Gastroesophageal sphincter (tissue), 3 donors: ENCODE results near the gene SPECC1L.

Experiments
- POLR2A ChIP-seq, 2 donors: fragments of 450-650 bp; IDR thresholded peaks; one replicate each; pipeline ENCODE4 v1.6.1; 2017; ENCODE audit warnings: antibody characterized with exemption in 2 of 2, mild to moderate bottlenecking in 2 of 2, moderate library complexity in 1 of 2
- TF ChIP-seq, protein P1 (sequence below), 4 experiments: fragments of 200-600 bp in 2 of 4; fragments of 450-650 bp in 2 of 4; sonication (generic) in 1 of 4; IDR thresholded peaks; one replicate each; pipeline ENCODE4 v1.5.1; 2017 to 2019; ENCODE audit warnings: antibody characterized with exemption in 4 of 4, mild to moderate bottlenecking in 2 of 4, moderate library complexity in 2 of 4

DNA sequence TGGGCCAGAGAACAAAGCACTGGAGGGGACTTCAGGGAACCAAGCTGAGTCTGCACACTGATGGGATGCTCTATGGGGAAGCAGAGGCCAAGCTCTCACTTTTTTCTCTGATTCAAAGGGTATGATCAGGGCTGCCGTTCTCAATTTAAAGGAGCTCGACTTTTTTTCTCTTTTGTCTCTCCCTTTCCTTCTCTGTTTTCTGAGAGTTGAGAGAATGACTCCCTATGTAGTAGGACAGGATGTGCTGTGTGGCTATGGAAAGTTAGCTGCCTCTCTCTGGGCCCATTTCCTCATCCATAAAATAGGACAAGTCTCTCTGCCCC is 164.7 kb downstream of the SPECC1L start:
- TF ChIP-seq, protein P1, sequence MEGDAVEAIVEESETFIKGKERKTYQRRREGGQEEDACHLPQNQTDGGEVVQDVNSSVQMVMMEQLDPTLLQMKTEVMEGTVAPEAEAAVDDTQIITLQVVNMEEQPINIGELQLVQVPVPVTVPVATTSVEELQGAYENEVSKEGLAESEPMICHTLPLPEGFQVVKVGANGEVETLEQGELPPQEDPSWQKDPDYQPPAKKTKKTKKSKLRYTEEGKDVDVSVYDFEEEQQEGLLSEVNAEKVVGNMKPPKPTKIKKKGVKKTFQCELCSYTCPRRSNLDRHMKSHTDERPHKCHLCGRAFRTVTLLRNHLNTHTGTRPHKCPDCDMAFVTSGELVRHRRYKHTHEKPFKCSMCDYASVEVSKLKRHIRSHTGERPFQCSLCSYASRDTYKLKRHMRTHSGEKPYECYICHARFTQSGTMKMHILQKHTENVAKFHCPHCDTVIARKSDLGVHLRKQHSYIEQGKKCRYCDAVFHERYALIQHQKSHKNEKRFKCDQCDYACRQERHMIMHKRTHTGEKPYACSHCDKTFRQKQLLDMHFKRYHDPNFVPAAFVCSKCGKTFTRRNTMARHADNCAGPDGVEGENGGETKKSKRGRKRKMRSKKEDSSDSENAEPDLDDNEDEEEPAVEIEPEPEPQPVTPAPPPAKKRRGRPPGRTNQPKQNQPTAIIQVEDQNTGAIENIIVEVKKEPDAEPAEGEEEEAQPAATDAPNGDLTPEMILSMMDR (IDR thresholded peaks at IDR 0.05): no peak
- no peak for TF ChIP-seq POLR2A (IDR thresholded peaks at IDR 0.05)
